Breast epithelium (tissue), 4 donors: ENCODE results near the gene KCNH1. TPM values are rescaled to one million over a fixed set of nuclear protein-coding genes. Genes with fewer than 3 reads are reported as not detected.

Experiments
- DNase-seq, 2 donors: peaks; one replicate each; pipeline ENCODE4 v3.0.0-alpha.2; 2019; ENCODE audit warnings: low spot score in 2 of 2
- H3K27ac ChIP-seq, 2 donors: fragments of 200-600 bp; sonication (generic) in 1 of 2; one replicate each; pipeline ENCODE4 v1.5.1; 2016 to 2019; ENCODE audit warnings: mild to moderate bottlenecking in 1 of 2
- H3K27me3 ChIP-seq, 2 donors: fragments of 200-600 bp; sonication (generic) in 1 of 2; one replicate each; pipeline versions ENCODE4 v1.5.1 to v1.6.0; 2017 to 2019; ENCODE audit warnings: control low read depth in 1 of 2, mild to moderate bottlenecking in 1 of 2
- H3K36me3 ChIP-seq: fragments of 200-600 bp; one replicate; pipeline ENCODE4 v1.5.1; 2019
- H3K4me1 ChIP-seq, 2 donors: fragments of 200-600 bp; sonication (generic); one replicate each; pipeline ENCODE4 v1.5.1; 2016 to 2019; ENCODE audit warnings: control low read depth in 1 of 2
- H3K4me3 ChIP-seq, 3 donors: fragments of 200-600 bp; sonication (generic); 1 replicate in 2 of 3; 2 replicates in 1 of 3; pipeline ENCODE4 v1.5.1; 2016 to 2019; ENCODE audit warnings: mild to moderate bottlenecking in 3 of 3, moderate library complexity in 2 of 3
- H3K9me3 ChIP-seq, 2 donors: fragments of 200-600 bp; sonication (generic) in 1 of 2; one replicate each; pipeline ENCODE4 v1.5.1; 2016 to 2019; ENCODE audit warnings: control low read depth in 1 of 2
- CTCF ChIP-seq, 3 donors: fragments of 450-650 bp; IDR thresholded peaks; one replicate each; pipeline ENCODE4 v1.5.1; 2016 to 2017; ENCODE audit warnings: antibody characterized with exemption in 3 of 3, mild to moderate bottlenecking in 3 of 3, moderate library complexity in 3 of 3
- POLR2A ChIP-seq: fragments of 450-650 bp; IDR thresholded peaks from one replicate; pipeline ENCODE4 v1.6.1; 2016; ENCODE audit warnings: antibody characterized with exemption, mild to moderate bottlenecking, moderate library complexity
- POLR2AphosphoS5 ChIP-seq, 3 donors: sonication (generic); formaldehyde crosslinking; IDR thresholded peaks; one replicate each; pipeline ENCODE4 v1.6.1; 2017; ENCODE audit warnings: antibody characterized with exemption in 3 of 3
- intact Hi-C: fragments of 100-400 bp; cut with DNase I; formaldehyde crosslinking; loops from one replicate; pipeline ENCODE4 v1.15.1; 2023; ENCODE audit warnings: low total_unique reads
- total RNA-seq, 3 donors: library from RNA; depleted of rRNA; stranded (reverse); fragments of >200 nt; gene quantifications; one replicate each; pipeline ENCODE4 v1.1.0, GENCODE V29; 2016

Gene KCNH1
- total RNA-seq, 3 donors from 2014 or later, result 0.32 to 1.3 TPM; not detected in 1

- H3K4me3 ChIP-seq, result no peak overlapping the region
- TF ChIP-seq POLR2AphosphoS5 (IDR thresholded peaks at IDR 0.05), result no peak
- TF ChIP-seq CTCF (IDR thresholded peaks at IDR 0.05), result no peak
- intact Hi-C loops, result no loop called here
These were observed 418.9 kb downstream of the KCNH1 start for GRCh38 chr1:210715072-210715471.

GRCh38 chr1:210711825-210712612, 421.9 kb downstream of the KCNH1 start:
- no peaks in the 10 kb centered on the region for H3K36me3 ChIP-seq
- no peaks in the 10 kb centered on the region for H3K9me3 ChIP-seq
- no peaks in the 10 kb centered on the region for H3K27me3 ChIP-seq
- DNase-seq, result no peak
- H3K4me3 ChIP-seq, result no peak overlapping the region
- H3K4me1 ChIP-seq, result no peaks in the 10 kb centered on the region
- TF ChIP-seq CTCF (IDR thresholded peaks at IDR 0.05) (no peak), POLR2A (no peak)
- H3K27ac ChIP-seq, result no peak overlapping the region
- intact Hi-C loops, result no loop called here

More at GRCh38 chr1:210715072-210715471, 418.9 kb downstream of the KCNH1 start:
- DNase-seq, result no peak
- no peaks in the 10 kb centered on the region for H3K9me3 ChIP-seq
- H3K27ac ChIP-seq, result no peak overlapping the region
- no peaks in the 10 kb centered on the region for H3K4me1 ChIP-seq
- no peaks in the 10 kb centered on the region for H3K27me3 ChIP-seq
- H3K36me3 ChIP-seq, result no peaks in the 10 kb centered on the region

GRCh38 chr1:210709701-210710100, 424.2 kb downstream of the KCNH1 start:
- Histone ChIP-seq H3K36me3 (no peaks in the 10 kb centered on the region), H3K4me3 (no peak overlapping the region), H3K4me1 (no peaks in the 10 kb centered on the region), H3K27me3 (no peaks in the 10 kb centered on the region), H3K9me3 (no peaks in the 10 kb centered on the region), H3K27ac (no peak overlapping the region)
- DNase-seq, result no peak
- intact Hi-C loops, result no loop called here
- TF ChIP-seq CTCF (IDR thresholded peaks at IDR 0.05) (no peak), POLR2A (no peak), POLR2AphosphoS5 (IDR thresholded peaks at IDR 0.05) (no peak)

- DNase-seq, result no peak
- Histone ChIP-seq H3K4me1 (no peaks in the 10 kb centered on the region), H3K4me3 (no peak overlapping the region), H3K27me3 (no peaks in the 10 kb centered on the region), H3K27ac (no peak overlapping the region), H3K36me3 (no peaks in the 10 kb centered on the region), H3K9me3 (no peaks in the 10 kb centered on the region)
- intact Hi-C loops, result no loop called here
- no peak for TF ChIP-seq POLR2A
- no peak for TF ChIP-seq CTCF (IDR thresholded peaks at IDR 0.05)
- TF ChIP-seq POLR2AphosphoS5 (IDR thresholded peaks at IDR 0.05), result no peak
These were observed 426.4 kb downstream of the KCNH1 start for GRCh38 chr1:210707300-210708240.

GRCh38 chr1:210706246-210706645, 427.7 kb downstream of the KCNH1 start:
- no peak overlapping the region for H3K4me3 ChIP-seq
- H3K9me3 ChIP-seq, result no peaks in the 10 kb centered on the region
- no peaks in the 10 kb centered on the region for H3K36me3 ChIP-seq
- no peaks in the 10 kb centered on the region for H3K27me3 ChIP-seq
- intact Hi-C loops, result no loop called here
- no peaks in the 10 kb centered on the region for H3K4me1 ChIP-seq
- no peak for DNase-seq
- H3K27ac ChIP-seq, result no peak overlapping the region
- TF ChIP-seq POLR2AphosphoS5 (IDR thresholded peaks at IDR 0.05) (no peak), CTCF (IDR thresholded peaks at IDR 0.05) (no peak), POLR2A (no peak)
